WTC11 (cell line): Measurements from ENCODE around the gene SARM1.

Source experiments
- CBFB ChIP-seq: sonication (generic); formaldehyde crosslinking; IDR thresholded peaks from 2 replicates; pipeline ENCODE4 v1.8.1; 2022; ENCODE audit warnings: mild to moderate bottlenecking, low read depth, missing genetic modification reagents
- FOXJ3 ChIP-seq: sonication (generic); formaldehyde crosslinking; IDR thresholded peaks from 2 replicates; pipeline ENCODE4 v1.9.0; 2021; ENCODE audit warnings: missing genetic modification reagents, mild to moderate bottlenecking, borderline replicate concordance
- SP1 ChIP-seq: sonication (generic); formaldehyde crosslinking; conservative IDR thresholded peaks from 2 replicates; pipeline ENCODE4 v1.8.1; 2022; ENCODE audit warnings: missing genetic modification reagents
- TF ChIP-seq, protein P1 (sequence below): sonication (generic); formaldehyde crosslinking; IDR thresholded peaks from 2 replicates; pipeline ENCODE4 v1.8.1; 2022; ENCODE audit warnings: low read depth, missing genetic modification reagents, borderline replicate concordance

DNA sequence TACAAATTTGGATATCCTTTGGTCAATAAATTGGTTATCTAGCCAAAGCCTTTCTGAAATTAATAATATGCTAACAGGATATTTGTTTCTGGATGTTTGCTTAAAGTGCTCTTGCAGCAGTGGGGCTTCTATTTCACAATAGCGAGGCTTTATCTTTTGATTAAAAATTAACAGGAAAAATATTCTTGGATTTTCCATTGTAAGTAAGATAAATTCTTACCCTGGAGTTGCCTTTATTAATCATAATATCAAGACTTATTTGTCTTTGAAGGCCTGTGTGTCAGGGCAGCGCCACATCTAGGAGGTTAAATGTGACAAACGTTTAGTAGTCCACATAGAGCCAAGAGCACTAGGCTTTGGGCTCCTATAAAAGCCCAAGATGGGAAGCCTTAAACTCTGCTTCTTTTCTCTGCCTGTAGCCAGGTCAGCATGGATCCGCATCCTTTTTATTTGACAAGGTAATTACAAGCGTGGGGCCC, 47.2 kb upstream of the SARM1 start:
- TF ChIP-seq FOXJ3 (CRISPR knock-in tag) (no peak), SP1 (no peak), CBFB (no peak)
- TF ChIP-seq, protein P1, sequence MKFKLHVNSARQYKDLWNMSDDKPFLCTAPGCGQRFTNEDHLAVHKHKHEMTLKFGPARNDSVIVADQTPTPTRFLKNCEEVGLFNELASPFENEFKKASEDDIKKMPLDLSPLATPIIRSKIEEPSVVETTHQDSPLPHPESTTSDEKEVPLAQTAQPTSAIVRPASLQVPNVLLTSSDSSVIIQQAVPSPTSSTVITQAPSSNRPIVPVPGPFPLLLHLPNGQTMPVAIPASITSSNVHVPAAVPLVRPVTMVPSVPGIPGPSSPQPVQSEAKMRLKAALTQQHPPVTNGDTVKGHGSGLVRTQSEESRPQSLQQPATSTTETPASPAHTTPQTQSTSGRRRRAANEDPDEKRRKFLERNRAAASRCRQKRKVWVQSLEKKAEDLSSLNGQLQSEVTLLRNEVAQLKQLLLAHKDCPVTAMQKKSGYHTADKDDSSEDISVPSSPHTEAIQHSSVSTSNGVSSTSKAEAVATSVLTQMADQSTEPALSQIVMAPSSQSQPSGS (CRISPR knock-in tag): no peak
